H1 (cell line): Measurements from ENCODE around the gene KLHDC7A. TPM values are rescaled to one million over a fixed set of nuclear protein-coding genes. Genes with fewer than 3 reads are reported as not detected.

Experiments
- CTCF ChIA-PET: fragments of 300-600 bp; sonication (Branson Sonifier 250); formaldehyde crosslinking; loops from one replicate; lab custom pipeline; 2021; ENCODE audit not compliant: partially characterized antibody; lab: Charles Lee
- POLR2A ChIA-PET: fragments of 300-600 bp; sonication (Branson Sonifier 250); formaldehyde crosslinking; loops from one replicate; lab custom pipeline; 2021; ENCODE audit warnings: inconsistent platforms; ENCODE audit not compliant: partially characterized antibody; lab: Charles Lee
- DNase-seq, 2 experiments: peaks; one replicate each; pipeline versions ENCODE4 v3.0.0 to v3.0.0-alpha.2; 2010 to 2022; ENCODE audit warnings: low spot score in 2 of 2, low read depth in 1 of 2, mixed read lengths in 1 of 2
- FAIRE-seq: peaks from 2 replicates; lab custom pipeline; 2011; peaks lifted over from hg19 to GRCh38; lab: Jason Lieb, UNC
- H2AFZ ChIP-seq: 2 replicates; pipeline ENCODE4 v1.8.1; 2012; ENCODE audit warnings: low read length, inconsistent platforms
- H2AK5ac ChIP-seq: 2 replicates; pipeline ENCODE4 v1.6.1; 2013; ENCODE audit warnings: low read depth, low read length
- H2BK120ac ChIP-seq: replicated peaks from 2 replicates; pipeline ENCODE3; 2013; ENCODE audit warnings: low read depth, low read length, inconsistent platforms
- H2BK12ac ChIP-seq: 2 replicates; pipeline ENCODE4 v1.6.1; 2013; ENCODE audit warnings: low read depth, low read length
- H2BK15ac ChIP-seq: 2 replicates; pipeline ENCODE4 v1.6.1; 2013; ENCODE audit warnings: low read length
- H2BK20ac ChIP-seq: 2 replicates; pipeline ENCODE4 v1.6.1; 2013; ENCODE audit warnings: low read length
- H2BK5ac ChIP-seq: 2 replicates; pipeline ENCODE4 v1.6.1; 2013; ENCODE audit warnings: low read depth, low read length
- H3K14ac ChIP-seq: 2 replicates; pipeline ENCODE4 v1.6.1; 2013; ENCODE audit warnings: inconsistent platforms; ENCODE audit not compliant: insufficient read length
- H3K18ac ChIP-seq: 2 replicates; pipeline ENCODE4 v1.6.1; 2013; ENCODE audit warnings: low read length; ENCODE audit errors: extremely low read depth
- H3K23ac ChIP-seq: 2 replicates; pipeline ENCODE4 v1.6.1; 2013; ENCODE audit warnings: inconsistent platforms; ENCODE audit not compliant: insufficient read length
- H3K23me2 ChIP-seq: 2 replicates; pipeline ENCODE4 v1.6.1; 2013; ENCODE audit warnings: low read depth, low read length
- H3K27ac ChIP-seq: 2 replicates; pipeline ENCODE4 v1.6.1; 2011; ENCODE audit warnings: low read depth, low read length, inconsistent platforms
- H3K27me3 ChIP-seq, 4 experiments: replicated peaks in 1 of 4; 1 replicate in 1 of 4; 2 replicates in 3 of 4; pipeline versions ENCODE4 v1.6.1 to v1.8.1; 2011 to 2013; ENCODE audit warnings: low read length in 3 of 4, mild to moderate bottlenecking in 3 of 4, inconsistent platforms in 2 of 4, mixed read lengths in 2 of 4, moderate library complexity in 1 of 4; ENCODE audit not compliant: control insufficient read depth in 3 of 4, insufficient read depth in 3 of 4; ENCODE audit errors: extremely low read depth in 1 of 4
- H3K36me3 ChIP-seq, 4 experiments: 2 replicates each; pipeline versions ENCODE4 v1.6.1 to v1.8.1; 2011 to 2013; ENCODE audit warnings: mild to moderate bottlenecking in 4 of 4, low read length in 3 of 4, moderate library complexity in 2 of 4, control low read depth in 1 of 4, inconsistent platforms in 1 of 4; ENCODE audit not compliant: insufficient read depth in 4 of 4, control insufficient read depth in 2 of 4
- H3K4ac ChIP-seq: replicated peaks from 2 replicates; pipeline ENCODE3; 2013; ENCODE audit warnings: low read length, low read depth, mixed read lengths, inconsistent platforms; ENCODE audit not compliant: insufficient read length
- H3K4me1 ChIP-seq, 4 experiments: replicated peaks in 1 of 4; 1 replicate in 1 of 4; 2 replicates in 3 of 4; pipeline versions ENCODE4 v1.6.1 to v1.8.1; 2011 to 2013; ENCODE audit warnings: low read length in 3 of 4, inconsistent platforms in 2 of 4, mixed read lengths in 1 of 4; ENCODE audit not compliant: insufficient read depth in 4 of 4, control insufficient read depth in 3 of 4
- H3K4me2 ChIP-seq, 2 experiments: 2 replicates each; pipeline versions ENCODE4 v1.6.1 to v1.8.1; 2011 to 2013; ENCODE audit warnings: low read depth in 2 of 2, low read length in 2 of 2, control low read depth in 1 of 2, inconsistent platforms in 1 of 2, mild to moderate bottlenecking in 1 of 2; ENCODE audit not compliant: insufficient read depth in 1 of 2
- H3K4me3 ChIP-seq, 4 experiments: fragments of 200-600, 300-600 bp in 1 of 4; sonication (generic), shearing (Covaris generic), sonication (Bioruptor Twin) in 1 of 4; 2 replicates each; pipeline versions ENCODE4 v1.5.1 to v1.8.1; 2011 to 2016; ENCODE audit warnings: low read length in 4 of 4, low read depth in 3 of 4, control low read depth in 2 of 4, inconsistent platforms in 2 of 4, mild to moderate bottlenecking in 2 of 4, mixed read lengths in 1 of 4, moderate library complexity in 1 of 4; ENCODE audit not compliant: insufficient read depth in 2 of 4; ENCODE audit errors: extremely low read depth in 1 of 4
- H3K56ac ChIP-seq: replicated peaks from 2 replicates; pipeline ENCODE3; 2013; ENCODE audit warnings: low read depth, mild to moderate bottlenecking, mixed read lengths, low read length, inconsistent platforms; ENCODE audit not compliant: insufficient read length
- H3K79me1 ChIP-seq: 2 replicates; pipeline ENCODE4 v1.6.1; 2013; ENCODE audit warnings: low read depth, low read length, control low read depth
- H3K79me2 ChIP-seq, 2 experiments: 2 replicates each; pipeline versions ENCODE4 v1.6.1 to v1.8.1; 2012 to 2013; ENCODE audit warnings: low read length in 2 of 2, mild to moderate bottlenecking in 2 of 2, inconsistent platforms in 1 of 2; ENCODE audit not compliant: insufficient read depth in 2 of 2, control insufficient read depth in 1 of 2
- H3K9ac ChIP-seq, 4 experiments: replicated peaks in 1 of 4; 1 replicate in 1 of 4; 2 replicates in 3 of 4; pipeline versions ENCODE4 v1.6.1 to v1.8.1; 2011 to 2013; ENCODE audit warnings: low read depth in 3 of 4, low read length in 3 of 4, control low read depth in 2 of 4, mild to moderate bottlenecking in 2 of 4, moderate library complexity in 2 of 4, inconsistent platforms in 1 of 4; ENCODE audit errors: extremely low read depth in 1 of 4
- H3K9me3 ChIP-seq, 2 experiments: 2 replicates each; pipeline versions ENCODE4 v1.6.1 to v1.8.1; 2012 to 2013; ENCODE audit warnings: mild to moderate bottlenecking in 2 of 2, moderate library complexity in 2 of 2, control low read depth in 1 of 2, inconsistent platforms in 1 of 2, low read depth in 1 of 2, low read length in 1 of 2, mixed read lengths in 1 of 2; ENCODE audit not compliant: insufficient read depth in 2 of 2
- H4K20me1 ChIP-seq, 2 experiments: replicated peaks in 1 of 2; 2 replicates each; pipeline versions ENCODE3 to v1.8.1; 2011 to 2013; ENCODE audit warnings: inconsistent platforms in 2 of 2, low read length in 2 of 2, mild to moderate bottlenecking in 1 of 2; ENCODE audit not compliant: insufficient read depth in 2 of 2, control insufficient read depth in 1 of 2
- H4K5ac ChIP-seq: 2 replicates; pipeline ENCODE4 v1.6.1; 2013; ENCODE audit warnings: low read length, low read depth, mixed read lengths, inconsistent platforms; ENCODE audit not compliant: insufficient read length
- H4K8ac ChIP-seq: 2 replicates; pipeline ENCODE4 v1.8.0; 2013; ENCODE audit warnings: mild to moderate bottlenecking, moderate library complexity, low read length, inconsistent platforms; ENCODE audit not compliant: insufficient read depth; ENCODE audit errors: extremely low read depth
- H4K91ac ChIP-seq: replicated peaks from 2 replicates; pipeline ENCODE3; 2013; ENCODE audit warnings: low read length, mixed read lengths, inconsistent platforms; ENCODE audit not compliant: insufficient read length
- ASH2L ChIP-seq: fragments of 200-600, 300-600 bp; sonication (generic); IDR thresholded peaks from one replicate; pipeline ENCODE4 v1.7.1; 2017; ENCODE audit warnings: low read length
- FOSL1 ChIP-seq: IDR thresholded peaks from 2 replicates; pipeline ENCODE4 v1.6.1; 2011; ENCODE audit warnings: mild to moderate bottlenecking, low read depth, low read length, moderate library complexity; ENCODE audit not compliant: insufficient read depth
- TAF7 ChIP-seq: optimal IDR thresholded peaks from 2 replicates; pipeline ENCODE3; 2011; ENCODE audit warnings: low read depth, mild to moderate bottlenecking, inconsistent platforms, low read length, moderate library complexity, borderline replicate concordance
- TEAD4 ChIP-seq: IDR thresholded peaks from 2 replicates; pipeline ENCODE4 v1.6.1; 2012; ENCODE audit warnings: low read depth, low read length, inconsistent platforms, mixed read lengths
- ZNF274 ChIP-seq: IDR thresholded peaks from 2 replicates; pipeline ENCODE4 v1.7.0; 2012; ENCODE audit warnings: low read length, borderline replicate concordance; ENCODE audit errors: extremely low read depth
- WGBS, 2 experiments: shearing (Covaris generic) in 1 of 2; methylation state at CpG; one replicate each; pipeline versions ENCODE4 v1.1.6 to v1.1.7; 2013 to 2015; ENCODE audit warnings: low lambda C conversion rate in 2 of 2, mixed read lengths in 2 of 2, inconsistent platforms in 1 of 2, low coverage in 1 of 2, missing lambda C conversion rate in 1 of 2; ENCODE audit not compliant: insufficient replicate concordance in 2 of 2, insufficient coverage in 1 of 2, insufficient read length in 1 of 2; ENCODE audit errors: extremely low coverage in 1 of 2, missing lambda C conversion rate in 1 of 2; 5-methylcytosine and 5-hydroxymethylcytosine counted together
- polyA plus RNA-seq, 7 experiments: library from polyadenylated mRNA; depleted of rRNA in 3 of 7; stranded (reverse) in 5 of 7; unstranded in 2 of 7; fragments of >200 nt in 5 of 7; fragments of 200-250 nt in 2 of 7; gene quantifications; 1 replicate in 5 of 7; 2 replicates in 1 of 7; 4 replicates in 1 of 7; pipeline versions ENCODE4 v1.2.1 to v1.2.3, GENCODE V29; 2011 to 2013; ENCODE audit warnings: missing spikeins in 2 of 7, mixed read lengths in 2 of 7
- total RNA-seq: library from RNA; stranded (reverse); fragmentation: NEBNext Ultra II Directional; extraction: Animal tissue kit (Norgen Biotek cat#: 25700); gene quantifications from 2 replicates; pipeline ENCODE4 v1.2.1, GENCODE V29; 2021
- TF ChIP-seq, protein P1 (sequence below): IDR thresholded peaks from 2 replicates; pipeline ENCODE4 v1.6.1; 2011; ENCODE audit warnings: low read length, improper control_type of control experiment
- TF ChIP-seq, protein P2 (sequence below): IDR thresholded peaks from 2 replicates; pipeline ENCODE4 v1.6.1; 2012; ENCODE audit warnings: low read length, inconsistent platforms

KLHDC7A gene
- total and polyA plus RNA-seq, 2 of the 8 experiments (the other 6 are each of a cell fraction or from before 2014, with no cell fraction given) = 3.9 to 18.9 TPM

DNA sequence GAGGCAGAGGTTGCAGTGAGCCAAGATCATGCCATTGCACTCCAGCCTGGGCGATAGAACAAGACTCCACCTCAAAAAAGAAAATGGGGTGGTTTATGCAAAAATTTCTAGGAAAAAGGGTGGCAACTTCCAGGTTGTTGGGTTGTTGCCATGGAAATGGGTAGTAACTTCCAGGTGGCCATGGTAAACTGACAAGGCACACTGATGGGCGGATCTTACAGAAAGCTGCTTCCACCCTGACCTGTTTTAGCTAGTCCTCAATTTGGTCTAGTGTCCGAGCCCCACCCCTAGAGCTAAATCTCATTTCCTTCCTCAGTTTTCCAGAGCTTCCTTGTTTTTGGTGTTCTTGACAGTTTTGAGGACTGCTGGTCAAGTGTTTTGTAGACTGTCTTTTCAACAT lies 13.6 kb downstream of the KLHDC7A start:
- Histone ChIP-seq H3K18ac (no peak overlapping the region), H3K9me3 (peaks cover 10 to 14% of the 10 kb centered on the region in 2 experiments), H3K4me1 (no peaks in the 10 kb centered on the region)
- TF ChIP-seq, protein P1, sequence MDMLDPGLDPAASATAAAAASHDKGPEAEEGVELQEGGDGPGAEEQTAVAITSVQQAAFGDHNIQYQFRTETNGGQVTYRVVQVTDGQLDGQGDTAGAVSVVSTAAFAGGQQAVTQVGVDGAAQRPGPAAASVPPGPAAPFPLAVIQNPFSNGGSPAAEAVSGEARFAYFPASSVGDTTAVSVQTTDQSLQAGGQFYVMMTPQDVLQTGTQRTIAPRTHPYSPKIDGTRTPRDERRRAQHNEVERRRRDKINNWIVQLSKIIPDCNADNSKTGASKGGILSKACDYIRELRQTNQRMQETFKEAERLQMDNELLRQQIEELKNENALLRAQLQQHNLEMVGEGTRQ = no peak
- no peak for TF ChIP-seq TEAD4
- TF ChIP-seq FOSL1 = no peak
- TF ChIP-seq TAF7 = no peak
- no peak for TF ChIP-seq ZNF274
- TF ChIP-seq, protein P2, sequence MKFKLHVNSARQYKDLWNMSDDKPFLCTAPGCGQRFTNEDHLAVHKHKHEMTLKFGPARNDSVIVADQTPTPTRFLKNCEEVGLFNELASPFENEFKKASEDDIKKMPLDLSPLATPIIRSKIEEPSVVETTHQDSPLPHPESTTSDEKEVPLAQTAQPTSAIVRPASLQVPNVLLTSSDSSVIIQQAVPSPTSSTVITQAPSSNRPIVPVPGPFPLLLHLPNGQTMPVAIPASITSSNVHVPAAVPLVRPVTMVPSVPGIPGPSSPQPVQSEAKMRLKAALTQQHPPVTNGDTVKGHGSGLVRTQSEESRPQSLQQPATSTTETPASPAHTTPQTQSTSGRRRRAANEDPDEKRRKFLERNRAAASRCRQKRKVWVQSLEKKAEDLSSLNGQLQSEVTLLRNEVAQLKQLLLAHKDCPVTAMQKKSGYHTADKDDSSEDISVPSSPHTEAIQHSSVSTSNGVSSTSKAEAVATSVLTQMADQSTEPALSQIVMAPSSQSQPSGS = no peak
- TF ChIP-seq ASH2L = no peak
- TF ChIP-seq, all 59 proteins: peak for 0
- no peak overlapping the region for H3K9ac ChIP-seq
- no peaks in the 10 kb centered on the region for H3K23me2 ChIP-seq
- no peaks in the 10 kb centered on the region; a peak in 1 of 7 replicates for H3K27me3 ChIP-seq
- H2AFZ ChIP-seq = no peak overlapping the region
- H3K4me3 ChIP-seq = no peak overlapping the region
- WGBS, 2 experiments = 81% methylated on average over 3 of the region's 3 CpGs; no CpG with 5 or more reads in 1 of the 2 experiments
- H2AK5ac ChIP-seq = no peak overlapping the region
- no peak overlapping the region for H4K8ac ChIP-seq
- no peak overlapping the region for H2BK120ac ChIP-seq
- H2BK5ac ChIP-seq = no peak overlapping the region
- no peak overlapping the region for H4K91ac ChIP-seq
- ChIA-PET POLR2A (interaction anchor here (1.1 kb wide), 1 partner anchor 13 kb away, joined by 3 read pairs; no protein-coding TSS in a partner anchor), CTCF (interaction anchor here (0.7 to 0.8 kb wide), 5 partner anchors 14 to 571 kb away, joined by 3 to 4 read pairs (median 3); partner anchors contain the start of gene KLHDC7A)
- DNase-seq (no peak), FAIRE-seq (no peak)
- H3K56ac ChIP-seq = no peak overlapping the region
- no peaks in the 10 kb centered on the region for H3K79me2 ChIP-seq
- no peak overlapping the region for H4K5ac ChIP-seq
- H3K23ac ChIP-seq = no peak overlapping the region
- no peaks in the 10 kb centered on the region for H4K20me1 ChIP-seq
- H3K4me2 ChIP-seq = no peak overlapping the region
- no peak overlapping the region for H3K27ac ChIP-seq
- no peak overlapping the region for H2BK20ac ChIP-seq
- no peaks in the 10 kb centered on the region for H3K36me3 ChIP-seq
- H3K14ac ChIP-seq = no peak overlapping the region
- H2BK15ac ChIP-seq = no peak overlapping the region
- H3K79me1 ChIP-seq = no peaks in the 10 kb centered on the region
- no peak overlapping the region for H2BK12ac ChIP-seq
- H3K4ac ChIP-seq = no peak overlapping the region
